HepG2 (cell line): Measurements from ENCODE around the gene TMBIM4. TPM values are rescaled to one million over a fixed set of nuclear protein-coding genes. Genes with fewer than 3 reads are reported as not detected.
A peak's percentile ranks its signal among the peaks of the same experiment; 100 is the strongest.

ENCODE experiments used
- ATAC-seq: fragments of 200-7000 bp; cut with Tn5 transposase; 3 replicates; pipeline ENCODE4 v1.9.1; 2020; ENCODE audit warnings: mild to moderate bottlenecking, moderate library complexity
- BruUV-seq: library from RNA; stranded (reverse); fragments of 400-500 nt; replicated peaks from 2 replicates; lab custom pipeline; 2021; lab: Mats Ljungman, UMichigan
- CTCF ChIA-PET: fragments of 300-600 bp; formaldehyde crosslinking; extraction: SDS; loops from one replicate; lab custom pipeline; 2021; ENCODE audit warnings: low total read pairs, inconsistent platforms, low intra/inter-chr PET ratio; lab: Yijun Ruan, JAX
- POLR2A ChIA-PET: fragments of 350-600 bp; sonication (Branson Sonifier 250); formaldehyde crosslinking; loops from one replicate; lab custom pipeline; 2020; ENCODE audit warnings: antibody characterized with exemption, inconsistent platforms; lab: Yijun Ruan, JAX
- DNase-seq: peaks from one replicate; pipeline ENCODE4 v3.0.0-alpha.2; 2015; ENCODE audit warnings: low spot score
- FAIRE-seq: peaks from 3 replicates; lab custom pipeline; 2011; peaks lifted over from hg19 to GRCh38; lab: Jason Lieb, UNC
- H2AFZ ChIP-seq: one replicate; pipeline ENCODE4 v1.6.1; 2011; ENCODE audit warnings: low read length, inconsistent platforms
- H3K27ac ChIP-seq: fragments of 300-600 bp; 3 replicates; pipeline ENCODE4 v1.8.0; 2011; ENCODE audit warnings: mixed run types, mild to moderate bottlenecking, mixed read lengths, low read length, inconsistent platforms; ENCODE audit not compliant: insufficient read depth; ENCODE audit errors: extremely low read length
- H3K27me3 ChIP-seq, 2 experiments: fragments of 200-600 bp in 1 of 2; 2 replicates in 1 of 2; 3 replicates in 1 of 2; pipeline versions ENCODE4 v1.6.0 to v1.8.0; 2011; ENCODE audit warnings: low read length in 2 of 2, mild to moderate bottlenecking in 2 of 2, moderate library complexity in 2 of 2, inconsistent platforms in 1 of 2; ENCODE audit not compliant: insufficient read depth in 2 of 2, control insufficient read depth in 1 of 2
- H3K36me3 ChIP-seq, 2 experiments: fragments of 200-600 bp in 1 of 2; replicated peaks in 1 of 2; 2 replicates in 1 of 2; 3 replicates in 1 of 2; pipeline versions ENCODE4 v1.5.1 to v1.8.0; 2011; ENCODE audit warnings: low read length in 2 of 2, inconsistent platforms in 1 of 2; ENCODE audit not compliant: insufficient read depth in 2 of 2, control insufficient read depth in 1 of 2
- H3K4me1 ChIP-seq: 2 replicates; pipeline ENCODE4 v1.5.1; 2012; ENCODE audit warnings: low read length, inconsistent platforms; ENCODE audit not compliant: insufficient read depth
- H3K4me2 ChIP-seq: 2 replicates; pipeline ENCODE4 v1.6.0; 2011; ENCODE audit warnings: low read depth, low read length, inconsistent platforms
- H3K4me3 ChIP-seq, 3 experiments: fragments of 200-600 bp in 1 of 3; sonication (generic), shearing (Covaris generic) in 1 of 3; replicated peaks in 1 of 3; 2 replicates each; pipeline ENCODE4 v1.5.1; 2011 to 2016; ENCODE audit warnings: low read length in 3 of 3, inconsistent platforms in 2 of 3, low read depth in 2 of 3, mild to moderate bottlenecking in 2 of 3, control low read depth in 1 of 3, mixed read lengths in 1 of 3; ENCODE audit not compliant: insufficient read depth in 1 of 3
- H3K79me2 ChIP-seq: one replicate; pipeline ENCODE4 v1.6.1; 2011; ENCODE audit warnings: low read length, inconsistent platforms; ENCODE audit not compliant: insufficient read depth
- H3K9ac ChIP-seq: 2 replicates; pipeline ENCODE4 v1.6.0; 2011; ENCODE audit warnings: mild to moderate bottlenecking, low read depth, low read length, inconsistent platforms; ENCODE audit not compliant: insufficient read depth
- H3K9me3 ChIP-seq: 2 replicates; pipeline ENCODE4 v1.5.1; 2012; ENCODE audit warnings: mild to moderate bottlenecking, low read length
- H4K20me1 ChIP-seq: 2 replicates; pipeline ENCODE4 v1.6.0; 2011; ENCODE audit warnings: inconsistent platforms, mild to moderate bottlenecking, low read length, moderate library complexity; ENCODE audit not compliant: insufficient read depth
- DNMT1 ChIP-seq: sonication (generic); formaldehyde crosslinking; IDR thresholded peaks from 2 replicates; pipeline ENCODE4 v1.5.1; 2020; ENCODE audit warnings: mild to moderate bottlenecking, missing genetic modification reagents
- KDM3A ChIP-seq: IDR thresholded peaks from 2 replicates; pipeline ENCODE4 v1.6.1; 2018; ENCODE audit warnings: low read depth, missing compliant biosample characterization
- NR2F1 ChIP-seq, 2 experiments: fragments of 450-650 bp in 1 of 2; formaldehyde crosslinking in 1 of 2; IDR thresholded peaks; 2 replicates each; pipeline versions ENCODE4 v1.5.0 to v1.6.1; 2016 to 2020; ENCODE audit warnings: mild to moderate bottlenecking in 1 of 2, missing compliant biosample characterization in 1 of 2, missing genetic modification reagents in 1 of 2, moderate library complexity in 1 of 2
- NRL ChIP-seq: sonication (generic); formaldehyde crosslinking; IDR thresholded peaks from 2 replicates; pipeline ENCODE4 v1.5.0; 2020; ENCODE audit warnings: missing genetic modification reagents, mild to moderate bottlenecking, moderate library complexity, borderline replicate concordance
- PHF5A ChIP-seq: IDR thresholded peaks from one replicate; pipeline ENCODE4 v1.6.1; 2018; ENCODE audit warnings: low read depth, missing genetic modification reagents; ENCODE audit not compliant: unreplicated experiment
- SNAPC2 ChIP-seq: sonication (generic); formaldehyde crosslinking; IDR thresholded peaks from 2 replicates; pipeline ENCODE4 v1.8.1; 2022; ENCODE audit warnings: mild to moderate bottlenecking, missing genetic modification reagents
- SYNCRIP ChIP-seq: fragments of 200-400 bp; formaldehyde crosslinking; IDR thresholded peaks from 2 replicates; pipeline ENCODE4 v1.6.1; 2018; ENCODE audit warnings: mild to moderate bottlenecking, low read depth, low read length; ENCODE audit not compliant: insufficient read depth
- ZBTB38 ChIP-seq: sonication (generic); formaldehyde crosslinking; IDR thresholded peaks from 2 replicates; pipeline ENCODE4 v1.5.1; 2020; ENCODE audit warnings: mild to moderate bottlenecking, missing genetic modification reagents
- ZNF274 ChIP-seq: sonication (generic); formaldehyde crosslinking; IDR thresholded peaks from 2 replicates; pipeline ENCODE4 v1.5.1; 2020; ENCODE audit warnings: mild to moderate bottlenecking, missing genetic modification reagents
- ZNF432 ChIP-seq: sonication (generic); formaldehyde crosslinking; IDR thresholded peaks from 2 replicates; pipeline ENCODE4 v1.5.0; 2020; ENCODE audit warnings: missing genetic modification reagents, mild to moderate bottlenecking, borderline replicate concordance
- ZNF75D ChIP-seq: sonication (generic); formaldehyde crosslinking; IDR thresholded peaks from 2 replicates; pipeline ENCODE4 v1.8.1; 2023; ENCODE audit warnings: missing genetic modification reagents, mild to moderate bottlenecking, borderline replicate concordance
- ZNF83 ChIP-seq: sonication (generic); formaldehyde crosslinking; IDR thresholded peaks from 2 replicates; pipeline ENCODE4 v1.4.0; 2020; ENCODE audit warnings: missing genetic modification reagents, mild to moderate bottlenecking, borderline replicate concordance
- ZNF850 ChIP-seq: sonication (generic); formaldehyde crosslinking; conservative IDR thresholded peaks from 2 replicates; pipeline ENCODE4 v1.9.0; 2021; ENCODE audit warnings: mild to moderate bottlenecking, missing genetic modification reagents
- WGBS: methylation state at CpG from one replicate; pipeline ENCODE4 v1.1.6; 2017; ENCODE audit warnings: low lambda C conversion rate; 5-methylcytosine and 5-hydroxymethylcytosine counted together
- in situ Hi-C: cut with HindIII; loops from 2 replicates; pipeline ENCODE4 v1.10.0; 2017; ENCODE audit warnings: low pct_unique_long_range_greater_than_20kb; ENCODE audit not compliant: extremely low pct_ligation_motif_present
- intact Hi-C: fragments of 100-400 bp; cut with micrococcal nuclease; formaldehyde crosslinking; loops from one replicate; pipeline ENCODE4 v1.10.0; 2022; ENCODE audit not compliant: unreplicated experiment
- polyA plus RNA-seq, 8 experiments: library from polyadenylated mRNA; depleted of rRNA in 3 of 8; stranded (reverse) in 7 of 8; unstranded in 1 of 8; fragments of >200 nt; fragmentation: Illumina TruSeq in 4 of 8; extraction: Trizol in 4 of 8; gene quantifications; 2 replicates each; pipeline versions ENCODE4 v1.2.1 to v1.2.3, GENCODE V29; 2011 to 2016; ENCODE audit warnings: low read depth in 4 of 8, missing spikeins in 1 of 8, mixed read lengths in 1 of 8; ENCODE audit not compliant: insufficient read depth in 1 of 8
- total RNA-seq, 5 experiments: library from RNA; depleted of rRNA; stranded (reverse); fragments of >200 nt; fragmentation: Illumina TruSeq; extraction: Trizol; gene quantifications; 2 replicates each; pipeline ENCODE4 v1.2.3, GENCODE V29; 2016; ENCODE audit warnings: low read depth in 1 of 5
- TF ChIP-seq, protein P1 (sequence below): fragments of 450-650 bp; IDR thresholded peaks from 2 replicates; pipeline ENCODE4 v1.6.1; 2017
- TF ChIP-seq, protein P2 (sequence below): sonication (generic); formaldehyde crosslinking; IDR thresholded peaks from 2 replicates; pipeline ENCODE4 v1.8.1; 2022; ENCODE audit warnings: low read depth, mild to moderate bottlenecking, missing genetic modification reagents
- TF ChIP-seq, protein P3 (sequence below): sonication (generic); formaldehyde crosslinking; IDR thresholded peaks from 2 replicates; pipeline ENCODE4 v1.5.0; 2020; ENCODE audit warnings: missing genetic modification reagents, mild to moderate bottlenecking, borderline replicate concordance
- TF ChIP-seq, protein P4 (sequence below): sonication (generic); formaldehyde crosslinking; IDR thresholded peaks from 2 replicates; pipeline ENCODE4 v1.4.0; 2020; ENCODE audit warnings: missing genetic modification reagents
- TF ChIP-seq, protein P5 (sequence below): sonication (generic); formaldehyde crosslinking; IDR thresholded peaks from 2 replicates; pipeline ENCODE4 v1.8.0; 2022; ENCODE audit warnings: mild to moderate bottlenecking, missing genetic modification reagents, moderate library complexity

Gene TMBIM4
- total and polyA plus RNA-seq, 2 of the 13 experiments (the other 11 are each of a cell fraction or from before 2014, with no cell fraction given): 60.5 to 67.7 TPM

DNA sequence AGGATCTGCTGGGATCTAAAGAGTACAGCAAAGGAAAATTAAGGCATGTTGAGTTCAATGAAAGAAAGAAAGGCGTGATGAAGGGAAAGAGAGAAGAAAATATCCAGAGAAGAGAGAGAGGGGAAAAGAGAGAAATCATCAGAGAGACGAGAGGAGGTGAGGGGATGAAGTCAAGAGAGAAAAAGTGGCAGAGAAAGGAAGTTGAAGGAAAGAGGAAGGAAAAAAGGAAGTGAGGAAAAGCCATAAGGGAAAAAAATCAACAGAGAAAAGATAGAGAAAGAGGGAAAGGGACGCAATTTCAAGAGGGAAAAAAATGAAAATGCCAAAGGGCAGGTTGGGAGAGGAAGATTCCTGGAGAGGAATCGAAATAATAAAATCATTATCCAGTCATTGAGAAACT lies 79.6 kb downstream of the TMBIM4 start:
- Histone ChIP-seq H3K79me2 (no peaks in the 10 kb centered on the region), H3K4me1 (peaks cover 27% of the 10 kb centered on the region), H3K27me3 (no peaks in the 10 kb centered on the region), H3K4me2 (no peak overlapping the region), H3K4me3 (no peak overlapping the region), H4K20me1 (no peaks in the 10 kb centered on the region), H2AFZ (peak overlapping the region; percentile 29), H3K9me3 (no peaks in the 10 kb centered on the region), H3K27ac (no peak overlapping the region), H3K36me3 (no peaks in the 10 kb centered on the region), H3K9ac (no peak overlapping the region)
- POLR2A ChIA-PET: no interaction called here
- DNase-seq (no peak), ATAC-seq (no peak), FAIRE-seq (no peak)
- in situ Hi-C loops: loop anchor here (25.0 kb wide), 1 partner anchor 103 kb away; no protein-coding TSS in a partner anchor
- TF ChIP-seq, protein P1, sequence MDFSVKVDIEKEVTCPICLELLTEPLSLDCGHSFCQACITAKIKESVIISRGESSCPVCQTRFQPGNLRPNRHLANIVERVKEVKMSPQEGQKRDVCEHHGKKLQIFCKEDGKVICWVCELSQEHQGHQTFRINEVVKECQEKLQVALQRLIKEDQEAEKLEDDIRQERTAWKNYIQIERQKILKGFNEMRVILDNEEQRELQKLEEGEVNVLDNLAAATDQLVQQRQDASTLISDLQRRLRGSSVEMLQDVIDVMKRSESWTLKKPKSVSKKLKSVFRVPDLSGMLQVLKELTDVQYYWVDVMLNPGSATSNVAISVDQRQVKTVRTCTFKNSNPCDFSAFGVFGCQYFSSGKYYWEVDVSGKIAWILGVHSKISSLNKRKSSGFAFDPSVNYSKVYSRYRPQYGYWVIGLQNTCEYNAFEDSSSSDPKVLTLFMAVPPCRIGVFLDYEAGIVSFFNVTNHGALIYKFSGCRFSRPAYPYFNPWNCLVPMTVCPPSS: no peak
- TF ChIP-seq, protein P2, sequence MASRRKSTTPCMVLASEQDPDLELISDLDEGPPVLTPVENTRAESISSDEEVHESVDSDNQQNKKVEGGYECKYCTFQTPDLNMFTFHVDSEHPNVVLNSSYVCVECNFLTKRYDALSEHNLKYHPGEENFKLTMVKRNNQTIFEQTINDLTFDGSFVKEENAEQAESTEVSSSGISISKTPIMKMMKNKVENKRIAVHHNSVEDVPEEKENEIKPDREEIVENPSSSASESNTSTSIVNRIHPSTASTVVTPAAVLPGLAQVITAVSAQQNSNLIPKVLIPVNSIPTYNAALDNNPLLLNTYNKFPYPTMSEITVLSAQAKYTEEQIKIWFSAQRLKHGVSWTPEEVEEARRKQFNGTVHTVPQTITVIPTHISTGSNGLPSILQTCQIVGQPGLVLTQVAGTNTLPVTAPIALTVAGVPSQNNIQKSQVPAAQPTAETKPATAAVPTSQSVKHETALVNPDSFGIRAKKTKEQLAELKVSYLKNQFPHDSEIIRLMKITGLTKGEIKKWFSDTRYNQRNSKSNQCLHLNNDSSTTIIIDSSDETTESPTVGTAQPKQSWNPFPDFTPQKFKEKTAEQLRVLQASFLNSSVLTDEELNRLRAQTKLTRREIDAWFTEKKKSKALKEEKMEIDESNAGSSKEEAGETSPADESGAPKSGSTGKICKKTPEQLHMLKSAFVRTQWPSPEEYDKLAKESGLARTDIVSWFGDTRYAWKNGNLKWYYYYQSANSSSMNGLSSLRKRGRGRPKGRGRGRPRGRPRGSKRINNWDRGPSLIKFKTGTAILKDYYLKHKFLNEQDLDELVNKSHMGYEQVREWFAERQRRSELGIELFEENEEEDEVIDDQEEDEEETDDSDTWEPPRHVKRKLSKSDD: no peak
- no peak for TF ChIP-seq NRL (CRISPR knock-in tag)
- TF ChIP-seq, protein P3, sequence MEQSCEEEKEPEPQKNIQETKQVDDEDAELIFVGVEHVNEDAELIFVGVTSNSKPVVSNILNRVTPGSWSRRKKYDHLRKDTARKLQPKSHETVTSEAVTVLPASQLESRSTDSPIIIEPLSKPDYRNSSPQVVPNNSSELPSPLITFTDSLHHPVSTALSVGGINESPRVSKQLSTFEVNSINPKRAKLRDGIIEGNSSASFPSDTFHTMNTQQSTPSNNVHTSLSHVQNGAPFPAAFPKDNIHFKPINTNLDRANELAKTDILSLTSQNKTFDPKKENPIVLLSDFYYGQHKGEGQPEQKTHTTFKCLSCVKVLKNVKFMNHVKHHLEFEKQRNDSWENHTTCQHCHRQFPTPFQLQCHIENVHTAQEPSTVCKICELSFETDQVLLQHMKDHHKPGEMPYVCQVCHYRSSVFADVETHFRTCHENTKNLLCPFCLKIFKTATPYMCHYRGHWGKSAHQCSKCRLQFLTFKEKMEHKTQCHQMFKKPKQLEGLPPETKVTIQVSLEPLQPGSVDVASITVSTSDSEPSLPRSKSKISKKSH (CRISPR knock-in tag): no peak
- TF ChIP-seq, protein P4, sequence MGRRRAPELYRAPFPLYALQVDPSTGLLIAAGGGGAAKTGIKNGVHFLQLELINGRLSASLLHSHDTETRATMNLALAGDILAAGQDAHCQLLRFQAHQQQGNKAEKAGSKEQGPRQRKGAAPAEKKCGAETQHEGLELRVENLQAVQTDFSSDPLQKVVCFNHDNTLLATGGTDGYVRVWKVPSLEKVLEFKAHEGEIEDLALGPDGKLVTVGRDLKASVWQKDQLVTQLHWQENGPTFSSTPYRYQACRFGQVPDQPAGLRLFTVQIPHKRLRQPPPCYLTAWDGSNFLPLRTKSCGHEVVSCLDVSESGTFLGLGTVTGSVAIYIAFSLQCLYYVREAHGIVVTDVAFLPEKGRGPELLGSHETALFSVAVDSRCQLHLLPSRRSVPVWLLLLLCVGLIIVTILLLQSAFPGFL (CRISPR knock-in tag): no peak
- TF ChIP-seq, protein P5, sequence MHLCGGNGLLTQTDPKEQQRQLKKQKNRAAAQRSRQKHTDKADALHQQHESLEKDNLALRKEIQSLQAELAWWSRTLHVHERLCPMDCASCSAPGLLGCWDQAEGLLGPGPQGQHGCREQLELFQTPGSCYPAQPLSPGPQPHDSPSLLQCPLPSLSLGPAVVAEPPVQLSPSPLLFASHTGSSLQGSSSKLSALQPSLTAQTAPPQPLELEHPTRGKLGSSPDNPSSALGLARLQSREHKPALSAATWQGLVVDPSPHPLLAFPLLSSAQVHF (CRISPR knock-in tag): no peak
- no peak for TF ChIP-seq ZBTB38
- no peak for TF ChIP-seq SNAPC2 (CRISPR knock-in tag)
- TF ChIP-seq SYNCRIP: no peak
- TF ChIP-seq ZNF432: no peak
- no peak for TF ChIP-seq NR2F1 (CRISPR knock-in tag; IDR thresholded peaks at IDR 0.05)
- TF ChIP-seq DNMT1 (CRISPR knock-in tag): no peak
- no peak for TF ChIP-seq ZNF83 (CRISPR knock-in tag)
- TF ChIP-seq ZNF75D: no peak
- TF ChIP-seq ZNF850 (CRISPR knock-in tag): no peak
- no peak for TF ChIP-seq KDM3A
- TF ChIP-seq PHF5A: no peak
- no peak for TF ChIP-seq ZNF274 (CRISPR knock-in tag)
- CTCF ChIA-PET: no interaction called here
- WGBS: 33% methylated on average over 4 of the region's 4 CpGs
- BruUV-seq: no TSS peak
- intact Hi-C loops: no loop called here
